ENCODE data around the gene CCNI2. TPM values are rescaled to one million over a fixed set of nuclear protein-coding genes. Genes with fewer than 3 reads are reported as not detected.

Gene CCNI2
- total RNA-seq, 1 donor from 2014 or later = 0.16 TPM

DNA sequence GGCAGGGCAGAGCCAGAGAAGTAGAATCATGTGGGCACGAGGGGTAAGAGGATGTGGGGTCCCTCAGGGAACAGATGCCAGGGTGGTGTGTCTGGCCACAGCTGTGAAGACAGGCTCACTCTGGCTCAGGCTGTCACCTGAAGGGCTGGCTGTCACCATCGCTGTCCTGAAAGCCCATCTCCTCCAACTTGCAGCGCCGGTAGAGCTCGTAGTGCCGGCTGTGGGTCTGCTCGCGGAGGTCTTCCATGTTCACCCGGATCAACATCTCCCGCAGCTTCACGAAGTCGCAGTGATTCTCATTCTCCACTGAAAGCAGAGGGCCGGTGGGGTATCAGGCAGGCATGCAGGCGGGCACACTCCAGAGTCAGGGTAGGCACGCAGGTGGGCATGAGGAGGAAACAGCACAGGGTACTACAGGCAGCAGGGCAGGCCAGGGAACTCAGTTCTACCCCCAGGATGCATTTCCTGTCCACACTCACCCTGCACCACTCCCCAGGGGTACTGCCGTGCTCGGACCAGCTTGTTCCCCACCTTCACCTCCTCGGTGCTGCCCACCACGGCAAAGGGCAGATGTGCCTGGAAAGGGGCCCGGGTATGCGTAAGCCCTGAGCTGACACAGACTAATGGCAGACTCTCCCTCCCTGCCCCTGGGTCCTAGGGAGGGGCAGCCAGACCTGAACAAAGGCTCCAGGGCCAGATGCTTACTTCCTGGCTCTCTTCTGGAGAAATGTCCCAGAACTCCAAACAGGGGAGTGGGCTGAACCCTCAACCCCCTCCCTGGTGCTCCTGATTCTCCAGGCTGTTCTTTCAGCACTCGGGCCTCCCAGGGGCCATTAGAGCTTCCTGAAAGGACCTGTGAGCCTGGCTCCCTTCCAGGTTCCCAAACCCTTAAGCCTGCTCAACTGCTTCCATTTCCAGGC lies 14.4 kb downstream of the CCNI2 start:
- DNase-seq (ENCODE audit: missing footprints) (peak; percentile 60), ATAC-seq (no peak)

DNA sequence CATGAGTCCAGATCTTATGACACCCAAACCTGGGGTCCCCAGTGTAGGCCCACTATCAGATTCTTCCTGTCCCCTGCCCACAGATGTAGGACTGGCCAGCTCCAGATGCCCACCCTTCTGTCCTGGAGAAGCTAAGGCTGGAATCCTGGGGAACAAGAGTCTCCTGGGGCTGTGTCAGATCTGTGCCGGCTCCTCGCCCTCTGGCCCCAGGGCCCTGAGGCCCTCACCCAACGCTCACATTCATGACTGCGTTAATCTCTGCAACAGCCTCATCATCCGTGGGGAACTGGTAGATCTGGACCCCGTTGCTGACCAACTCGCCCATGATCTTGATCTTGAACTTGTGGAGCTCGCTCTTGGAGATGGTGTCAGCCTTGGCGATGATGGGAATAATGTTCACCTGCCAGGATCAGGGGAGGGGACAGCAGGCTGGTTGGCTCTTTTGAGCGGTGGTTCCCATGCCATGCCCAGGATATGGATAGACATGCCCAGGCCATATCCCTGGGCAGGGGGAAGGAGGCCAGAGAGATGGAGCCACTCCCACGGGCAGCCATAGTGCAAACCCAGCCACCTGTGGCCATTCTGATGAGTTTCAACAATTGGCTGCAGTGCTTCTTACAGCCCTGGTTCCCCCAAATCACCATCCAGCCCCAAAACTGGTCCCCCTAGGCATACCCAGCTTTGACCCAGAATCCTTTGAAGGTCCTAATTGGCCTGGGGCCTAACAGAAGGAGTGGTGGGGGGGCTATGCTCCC lies 15.2 kb downstream of the CCNI2 start:
- intact Hi-C loops (cut with DNase I) = no loop called here
- ATAC-seq (no peak), DNase-seq (ENCODE audit: missing footprints) (no peak)

More for the DNA sequence above, 14.4 kb downstream of the CCNI2 start:
- intact Hi-C loops (cut with DNase I) = no loop called here

DNA sequence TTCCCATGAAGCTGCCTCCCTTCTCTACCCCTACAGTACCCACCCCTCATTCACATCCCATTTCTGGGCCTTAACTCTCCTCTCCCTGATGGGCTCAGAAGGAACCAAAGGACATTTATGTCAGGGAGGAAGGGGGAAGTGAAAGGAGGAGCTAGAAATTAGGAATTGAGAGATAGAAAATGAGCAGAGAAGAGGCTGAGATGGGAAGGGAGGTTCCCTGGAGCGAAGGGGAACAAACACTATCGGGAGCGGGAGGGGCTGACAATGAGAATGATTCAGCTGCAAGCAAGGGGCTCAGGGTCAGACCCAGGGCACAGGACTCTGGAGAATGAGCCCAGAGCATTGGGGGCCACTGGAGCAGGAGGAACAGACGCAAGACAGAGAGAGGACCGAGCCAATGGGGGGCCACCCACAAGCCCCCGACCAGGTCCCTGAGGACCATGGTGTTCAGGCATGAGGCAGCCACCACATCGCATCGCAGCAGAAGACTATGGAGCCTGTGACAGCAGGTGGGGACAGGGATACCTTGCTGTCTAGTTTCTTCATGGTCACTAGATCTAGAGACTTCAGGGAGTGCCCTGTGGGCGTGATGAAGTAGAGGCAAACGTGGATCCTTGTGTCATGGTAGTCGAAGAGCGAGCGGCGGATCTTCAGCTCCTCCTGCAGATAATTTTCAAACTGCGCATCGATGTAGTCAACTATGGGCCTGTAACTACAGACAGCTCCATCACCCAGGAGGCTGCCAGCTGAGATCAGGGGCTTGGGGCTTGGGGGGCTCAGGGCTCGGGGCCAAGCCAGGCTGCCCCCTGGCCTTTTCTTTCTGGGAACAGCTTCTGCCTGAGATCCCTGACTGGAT lies 16.2 kb downstream of the CCNI2 start:
- ATAC-seq (no peak), DNase-seq (ENCODE audit: missing footprints) (peak; percentile 34)
- intact Hi-C loops (cut with DNase I) = no loop called here

DNA sequence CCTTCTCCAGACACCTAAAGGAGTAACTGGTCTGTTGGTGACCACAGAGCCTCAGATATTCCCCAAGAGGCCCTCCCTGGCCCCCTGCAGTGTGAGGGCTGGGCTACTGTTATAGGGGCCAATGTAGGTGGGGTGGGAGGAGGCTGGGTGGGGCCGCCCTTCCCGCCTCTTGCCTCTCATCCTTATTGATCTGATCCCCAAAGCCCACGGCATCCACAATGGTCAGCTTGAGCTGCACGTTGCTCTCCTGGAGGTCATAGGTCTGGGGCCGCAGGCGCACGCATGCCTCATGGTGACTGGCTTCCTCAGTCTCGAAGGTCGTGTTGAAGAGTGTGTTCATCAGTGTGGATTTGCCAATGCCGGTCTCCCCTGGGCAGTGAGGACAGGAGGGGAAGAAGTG lies 16.8 kb downstream of the CCNI2 start:
- intact Hi-C loops (cut with DNase I) = no loop called here

DNA sequence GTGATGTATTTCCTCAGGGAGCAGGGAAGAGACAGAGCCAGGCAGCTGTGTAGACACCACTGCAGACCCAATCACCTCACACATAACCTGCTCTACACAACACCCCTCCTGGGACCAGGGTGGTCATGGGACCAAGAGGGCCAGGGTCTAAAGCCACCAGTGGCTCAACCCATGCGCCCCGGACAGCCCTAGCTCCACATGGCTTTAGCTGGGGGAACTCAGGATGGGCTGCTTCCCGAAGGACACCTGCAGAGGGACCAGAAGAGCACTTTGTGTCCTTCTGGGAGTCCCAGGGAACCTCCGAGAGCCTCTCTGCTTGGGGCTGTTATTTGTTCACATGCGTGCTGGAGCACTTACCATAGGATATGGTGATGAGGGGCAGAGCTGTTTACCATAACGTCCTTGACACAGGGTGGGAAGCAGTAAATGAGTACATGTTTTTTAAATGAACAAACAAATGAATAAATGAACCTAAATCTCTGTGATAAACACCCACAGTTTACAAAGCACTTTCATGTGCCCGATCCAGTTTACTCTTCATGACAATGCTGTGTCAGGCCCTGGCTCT lies 17.5 kb downstream of the CCNI2 start:
- peak; percentile 30 for DNase-seq (ENCODE audit: missing footprints)
- intact Hi-C loops (cut with DNase I) = no loop called here
- no peak for ATAC-seq

More for the DNA sequence above, 16.8 kb downstream of the CCNI2 start:
- DNase-seq (ENCODE audit: missing footprints) (peak; percentile 65), ATAC-seq (no peak)

DNA sequence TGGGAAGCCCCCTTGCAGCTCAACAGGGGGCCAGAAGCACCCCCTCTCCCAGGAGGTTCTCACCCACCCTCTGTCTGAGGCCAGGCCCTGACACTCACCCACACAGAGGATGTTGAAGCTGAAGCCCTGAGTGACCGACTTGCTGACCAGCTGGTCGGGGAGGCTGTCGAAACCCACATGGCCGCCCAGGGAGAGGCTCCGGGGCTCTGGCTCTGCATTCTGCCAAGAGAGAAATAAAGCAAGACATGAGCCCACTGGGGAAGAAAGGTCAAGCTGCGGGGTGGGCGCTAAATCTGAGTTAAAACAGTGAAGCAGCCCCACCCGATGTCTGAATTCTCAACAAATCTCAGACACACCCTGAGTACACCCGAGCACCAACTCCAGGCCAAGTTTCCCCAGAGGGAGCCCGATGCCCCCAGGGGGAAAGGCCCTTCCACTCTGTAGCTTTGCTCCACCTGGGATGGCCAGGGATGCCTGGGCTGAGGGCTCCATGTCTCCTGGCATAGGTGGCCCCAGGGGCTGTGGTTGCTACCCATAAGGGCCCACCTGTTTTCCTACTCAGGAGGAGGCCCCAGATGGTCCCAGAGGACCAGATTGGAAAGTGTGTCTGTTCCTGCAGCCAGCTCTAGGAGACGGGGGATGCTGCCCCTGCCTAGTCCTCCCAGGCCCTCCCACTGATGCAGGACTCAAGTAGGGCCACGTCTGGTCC lies 18.2 kb downstream of the CCNI2 start:
- peak; percentile 42 for ATAC-seq
- peak; percentile 60 for DNase-seq (ENCODE audit: missing footprints)
- intact Hi-C loops (cut with DNase I) = no loop called here

DNA sequence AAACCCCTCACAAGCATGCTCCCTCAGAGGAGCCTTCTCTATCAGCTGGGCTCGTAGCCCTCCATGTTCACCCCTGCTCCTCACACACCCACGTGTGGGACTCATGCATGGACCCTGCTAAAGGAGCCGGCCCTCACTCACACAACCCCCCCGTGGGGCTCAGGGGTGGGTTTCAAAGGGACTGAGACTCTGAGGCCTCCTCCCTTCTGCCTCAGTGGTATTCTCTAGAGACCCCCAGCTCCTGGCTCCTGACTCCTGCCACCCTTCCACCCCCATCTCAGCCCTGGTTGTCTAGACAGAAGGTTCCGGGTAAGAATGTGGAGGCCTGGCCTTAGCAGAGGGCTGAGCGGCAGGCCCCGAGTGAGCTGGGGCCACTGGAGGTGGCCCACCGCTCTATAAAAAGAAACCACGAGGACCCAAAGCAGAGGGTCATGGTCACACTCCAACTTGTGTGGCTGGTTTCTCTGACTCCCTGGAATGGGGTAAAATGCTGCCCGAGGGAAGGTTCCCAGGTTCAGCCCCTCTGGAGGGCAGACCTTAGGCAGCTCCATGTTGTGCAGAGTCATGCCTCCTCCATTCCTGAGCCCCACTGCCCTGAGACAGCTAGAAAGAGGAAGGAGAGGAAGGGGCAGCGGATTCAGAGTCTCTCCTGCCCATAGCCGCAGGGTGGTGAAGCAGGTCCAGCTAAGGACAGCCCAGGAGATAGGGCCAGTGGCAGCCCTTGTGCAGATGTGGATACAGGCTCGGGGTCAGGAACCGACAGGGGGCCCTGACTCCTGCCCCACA lies 19.0 kb downstream of the CCNI2 start:
- intact Hi-C loops (cut with DNase I) = no loop called here
- ATAC-seq = no peak
- DNase-seq (ENCODE audit: missing footprints) = peak; percentile 45

DNA sequence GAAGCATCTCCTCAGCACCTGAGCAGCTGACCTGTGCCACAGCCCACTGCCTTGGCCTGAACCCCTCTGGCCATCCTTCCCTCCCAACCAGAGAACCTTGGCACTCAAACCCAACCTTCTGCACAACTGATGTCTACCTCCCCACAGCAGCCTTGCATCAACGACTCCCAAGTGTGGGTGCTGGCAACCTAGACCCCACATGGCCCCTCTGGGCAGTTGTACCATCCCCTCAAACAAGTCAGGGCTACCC lies 19.5 kb downstream of the CCNI2 start:
- ATAC-seq = no peak
- no peak for DNase-seq (ENCODE audit: missing footprints)
- intact Hi-C loops (cut with DNase I) = no loop called here

DNA sequence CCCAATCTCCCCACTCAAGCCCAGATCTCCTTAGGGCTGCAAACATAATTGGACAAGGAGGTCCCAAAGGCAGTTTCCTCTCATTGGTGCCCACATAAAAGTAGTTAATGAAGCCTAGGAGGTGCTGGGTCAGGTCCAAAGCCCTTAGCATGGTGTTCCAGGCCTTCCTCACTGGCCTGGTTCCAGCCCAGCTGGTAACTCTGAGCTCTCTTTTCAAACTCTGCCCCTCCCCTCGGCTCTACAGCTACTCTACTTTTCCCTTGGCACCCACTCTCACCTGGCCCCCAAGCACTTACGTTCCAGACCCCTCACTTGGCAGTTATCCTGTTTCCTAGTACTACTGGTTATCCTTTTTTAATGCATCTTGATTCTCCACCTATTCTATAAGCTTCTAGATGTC lies 19.9 kb downstream of the CCNI2 start:
- DNase-seq (ENCODE audit: missing footprints) = peak; percentile 71
- intact Hi-C loops (cut with DNase I) = no loop called here
- no peak for ATAC-seq

DNA sequence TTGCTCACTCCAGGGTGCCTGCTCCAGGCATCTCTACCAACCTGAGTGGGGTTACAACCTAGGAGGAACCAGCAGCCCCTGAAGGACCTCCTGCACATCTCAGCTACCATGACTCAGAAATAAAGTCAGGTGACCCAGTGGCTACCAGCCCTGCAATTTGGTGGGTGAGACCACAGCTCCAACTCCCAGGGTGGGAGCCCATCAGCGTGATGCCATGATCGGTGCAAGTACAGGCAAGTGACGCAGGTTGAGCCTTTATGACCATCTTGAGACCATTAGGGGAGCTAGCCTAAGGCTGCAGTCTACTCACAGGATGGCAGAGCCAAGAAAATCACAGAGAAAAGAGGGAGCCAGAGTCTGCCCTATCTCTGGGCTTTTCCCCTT lies 21.3 kb downstream of the CCNI2 start:
- intact Hi-C loops (cut with DNase I) = no loop called here
- ATAC-seq (no peak), DNase-seq (ENCODE audit: missing footprints) (peak; percentile 45)

DNA sequence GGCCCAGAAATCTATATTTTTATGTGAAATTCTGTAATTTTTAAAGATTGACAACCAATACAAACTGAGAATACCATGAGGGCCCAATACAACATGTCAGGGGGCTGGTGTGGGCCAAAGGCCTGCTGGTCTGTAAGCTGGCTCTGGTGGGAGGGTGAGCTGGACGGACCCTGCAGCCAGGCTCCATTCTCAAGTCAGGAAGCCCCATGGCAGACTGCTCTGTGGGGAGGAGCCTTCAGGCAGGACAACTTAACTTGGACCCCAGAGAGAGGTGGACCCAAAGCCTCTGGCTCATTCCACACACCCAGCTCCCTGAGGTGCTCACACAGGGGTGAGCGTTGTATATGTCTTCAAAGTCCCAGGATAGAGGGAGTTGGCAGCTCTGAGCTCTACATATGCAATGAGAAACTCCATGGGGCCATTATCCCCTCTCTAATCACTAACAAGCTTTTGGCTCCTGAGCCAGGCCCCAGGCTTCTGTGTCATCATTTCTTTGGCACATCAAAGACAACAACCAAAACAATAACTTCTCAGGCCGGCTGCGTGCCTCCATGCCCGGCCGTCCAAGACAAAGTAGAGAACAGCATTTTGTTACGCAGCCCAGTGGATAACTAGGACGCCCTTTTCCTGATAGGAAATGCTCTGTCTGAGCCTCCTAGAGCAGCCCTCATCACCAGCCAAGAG lies 23.4 kb downstream of the CCNI2 start:
- intact Hi-C loops (cut with DNase I) = no loop called here
- ATAC-seq = no peak

DNA sequence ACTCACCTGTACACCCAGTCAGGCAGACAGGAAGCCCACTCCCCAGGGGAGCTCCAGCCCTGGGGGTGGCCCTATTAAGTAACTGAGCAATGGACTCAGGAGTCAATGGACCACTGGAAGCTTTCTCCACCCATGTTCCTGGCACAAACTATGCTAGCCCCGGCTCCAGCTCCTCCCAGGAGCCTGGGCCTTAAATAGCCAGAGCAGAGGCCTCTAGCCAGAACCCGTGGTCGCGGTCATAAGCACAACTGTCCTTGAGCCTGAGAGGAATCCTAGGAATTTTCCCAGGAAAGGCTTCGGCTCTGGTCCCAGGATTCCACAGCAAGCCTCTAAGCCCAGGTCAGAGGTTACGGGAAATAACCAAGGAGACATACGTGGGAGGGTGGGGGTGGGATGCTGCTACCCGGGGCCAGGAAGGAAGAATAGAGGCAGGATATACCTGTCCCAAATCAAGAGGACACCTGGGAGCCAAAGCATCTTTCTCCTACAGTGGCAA lies 24.3 kb downstream of the CCNI2 start:
- intact Hi-C loops (cut with DNase I) = no loop called here
- DNase-seq (ENCODE audit: missing footprints) (peak; percentile 71), ATAC-seq (peak; percentile 47)

More for the DNA sequence above, 23.4 kb downstream of the CCNI2 start:
- peak; percentile 45 for DNase-seq (ENCODE audit: missing footprints)

DNA sequence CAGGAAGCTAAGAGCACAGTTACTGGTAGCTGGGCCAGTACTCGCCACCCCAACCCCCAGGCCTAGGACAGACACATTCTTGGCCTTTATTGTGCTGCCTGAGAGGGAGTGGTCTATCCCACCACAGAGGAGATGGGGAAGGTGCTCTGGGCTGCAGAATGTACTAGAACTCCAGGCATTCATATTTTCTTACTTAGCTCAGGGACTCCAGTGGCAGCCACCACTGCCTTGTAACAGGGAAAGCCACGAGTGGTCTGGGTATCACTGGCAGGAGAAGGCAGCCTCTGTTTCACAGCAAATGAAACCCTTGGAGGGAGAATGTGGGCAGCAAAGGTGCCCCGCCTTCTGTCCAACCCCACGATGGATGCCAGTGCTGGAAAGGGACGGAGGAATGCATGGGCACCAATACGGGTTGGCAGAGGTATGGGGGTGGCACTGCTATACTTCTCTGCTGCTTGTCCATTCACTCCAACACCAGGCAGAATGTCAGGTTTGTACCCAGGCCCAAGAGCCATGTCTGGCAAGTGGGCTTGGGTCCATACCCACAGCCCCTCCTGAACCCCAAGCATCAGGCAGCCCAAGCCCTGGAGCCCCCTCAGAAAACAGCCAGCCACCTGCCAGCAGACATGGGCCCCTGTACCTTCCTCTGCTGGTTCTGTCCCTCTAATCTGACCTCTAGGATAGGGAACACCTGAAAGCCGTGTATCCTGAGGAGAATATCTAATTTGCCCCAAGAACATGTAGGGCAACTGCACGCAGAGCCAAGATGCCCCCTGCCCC lies 25.3 kb downstream of the CCNI2 start:
- DNase-seq (ENCODE audit: missing footprints) (no peak), ATAC-seq (no peak)
- intact Hi-C loops (cut with DNase I) = no loop called here

DNA sequence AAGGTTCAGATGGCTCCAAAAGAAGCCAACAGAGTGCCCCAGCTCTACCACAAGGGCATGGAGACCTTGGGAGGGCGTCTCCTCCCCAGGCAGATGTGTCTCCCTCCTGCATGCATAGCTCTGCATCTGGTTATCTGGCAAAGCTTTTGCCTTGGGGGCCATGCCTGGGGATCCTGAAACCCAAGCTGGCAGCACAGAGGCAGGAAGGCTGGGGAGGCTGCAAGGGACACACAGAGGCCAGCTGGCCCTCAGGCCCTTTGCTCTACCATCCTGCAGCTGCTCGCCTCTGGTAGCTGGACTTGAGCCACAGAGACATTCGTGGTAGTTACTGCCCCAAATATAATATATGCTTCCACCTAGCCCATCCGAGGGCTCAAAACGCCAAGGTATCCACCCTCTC lies 25.9 kb downstream of the CCNI2 start:
- no peak for ATAC-seq
- DNase-seq (ENCODE audit: missing footprints) = no peak
- intact Hi-C loops (cut with DNase I) = no loop called here

DNA sequence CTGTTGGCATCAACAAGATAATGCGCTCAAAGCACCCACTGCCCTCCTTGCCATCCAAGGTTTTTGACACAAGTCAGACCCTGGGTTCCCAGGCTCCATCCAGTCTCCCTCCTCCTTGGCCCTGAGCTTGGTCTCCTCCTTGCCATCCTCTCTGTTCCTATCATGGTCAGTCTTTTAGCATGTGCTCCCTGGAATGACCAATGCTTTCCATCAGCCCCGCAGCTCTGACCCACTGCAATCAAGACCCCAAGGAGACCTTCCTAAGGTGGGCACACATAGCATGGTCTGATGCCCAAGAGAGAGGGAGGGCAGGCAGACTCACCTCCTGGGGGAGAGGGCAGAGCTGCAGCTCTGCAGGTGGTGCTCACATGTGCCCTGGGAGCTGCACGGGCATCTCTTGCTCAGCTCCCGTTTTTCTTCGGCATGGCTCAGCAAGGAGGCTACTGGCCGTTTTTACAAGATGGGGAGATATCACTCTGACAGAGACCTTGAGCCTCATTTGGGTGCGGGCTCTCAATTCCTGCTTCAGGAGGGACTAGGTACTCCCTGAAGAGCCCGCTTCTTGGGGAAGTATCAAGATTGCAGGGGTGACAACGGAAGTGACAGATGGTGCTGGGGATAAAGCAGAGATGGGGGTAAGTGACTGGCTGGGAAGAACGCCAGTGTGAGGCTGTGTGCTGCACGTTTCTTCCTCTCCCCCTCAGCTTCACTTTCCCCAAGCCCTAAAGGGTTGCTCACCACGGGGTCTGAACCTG lies 26.6 kb downstream of the CCNI2 start:
- no peak for ATAC-seq
- DNase-seq (ENCODE audit: missing footprints) = no peak
- intact Hi-C loops (cut with DNase I) = no loop called here

DNA sequence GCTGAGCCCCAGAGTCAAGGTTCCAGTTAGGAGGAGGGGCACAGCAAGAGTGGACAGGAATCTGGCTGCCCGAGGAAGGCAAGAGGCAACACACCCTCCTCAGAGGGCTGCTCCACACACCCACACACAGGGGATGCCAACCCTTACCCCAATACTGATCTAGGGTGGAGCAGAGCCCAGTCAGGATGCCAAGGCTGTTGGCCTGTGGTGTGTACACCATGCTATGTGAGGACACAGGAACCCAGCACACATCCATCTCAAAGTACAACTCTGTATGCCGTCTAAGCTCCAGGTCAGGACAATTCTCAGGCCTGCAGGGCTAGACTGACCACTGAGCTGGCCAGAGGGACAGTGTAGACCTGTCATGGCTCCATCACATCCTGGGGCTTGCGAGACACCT lies 27.2 kb downstream of the CCNI2 start:
- intact Hi-C loops (cut with DNase I) = no loop called here
- no peak for ATAC-seq
- DNase-seq (ENCODE audit: missing footprints) = no peak

Data from Right ventricle myocardium inferior (tissue), 1 donor.